SK-MEL-5 (cell line): ENCODE results near the gene CHRFAM7A. TPM values are rescaled to one million over a fixed set of nuclear protein-coding genes. Genes with fewer than 3 reads are reported as not detected.
"Not testable (repeated sequence)": the region's sequence is repeated elsewhere in the genome, so short reads cannot be mapped to it uniquely, and the experiment has no call there.

Source experiments
- DNase-seq: peaks from one replicate; pipeline ENCODE4 v3.0.0-alpha.2; 2016; ENCODE audit warnings: low read depth, low spot score
- in situ Hi-C: cut with HindIII; loops from 2 replicates; pipeline ENCODE4 v1.10.0; 2016; ENCODE audit warnings: low sequenced_read_pairs, high pct_unique_total_duplicates, low pct_unique_long_range_greater_than_20kb
- polyA plus RNA-seq, 2 experiments: library from polyadenylated mRNA; depleted of rRNA; stranded (reverse); fragments of >200 nt; gene quantifications; 2 replicates each; pipeline ENCODE4 v1.2.3, GENCODE V29; 2015
- total RNA-seq: library from RNA; depleted of rRNA; stranded (reverse); fragments of >200 nt; shearing (Covaris generic); gene quantifications from 2 replicates; pipeline ENCODE4 v1.2.3, GENCODE V29; 2014; rRNA removed

CHRFAM7A gene
- total RNA-seq = 0.40 and 1.9 TPM in 2 replicates
- polyA plus RNA-seq (2015; cell fraction: cytosol; rRNA removed) = 1.0 and 1.6 TPM in 2 replicates
- 27.7 and 37.4 TPM in 2 replicates for polyA plus RNA-seq (2015; cell fraction: nucleus; rRNA removed)

GRCh38 chr15:30392766-30393663 lies at the start of gene CHRFAM7A:
Gene CHRFAM7A (minus strand): TSS chr15:30393540. CDS start chr15:30383351, 10,189 bp downstream.
- DNase-seq, in situ Hi-C loops: not testable (repeated sequence)

- DNase-seq, in situ Hi-C loops: not testable (repeated sequence)
Measured at GRCh38 chr15:30438348-30438747, 45.0 kb upstream of the CHRFAM7A start.

GRCh38 chr15:30435878-30436277 lies 42.5 kb upstream of the CHRFAM7A start:
- DNase-seq, in situ Hi-C loops: not testable (repeated sequence)

- DNase-seq, in situ Hi-C loops: not testable (repeated sequence)
Measured at GRCh38 chr15:30420723-30421122, 27.4 kb upstream of the CHRFAM7A start.

- in situ Hi-C loops, DNase-seq: not testable (repeated sequence)
Measured at GRCh38 chr15:30414160-30414559, 20.8 kb upstream of the CHRFAM7A start, which contains the start of gene GOLGA8R. Gene GOLGA8R (minus strand): TSS chr15:30414260. CDS start chr15:30414162, 98 bp downstream.

GRCh38 chr15:30407636-30408035 lies 14.3 kb upstream of the CHRFAM7A start:
- in situ Hi-C loops, DNase-seq: not testable (repeated sequence)

GRCh38 chr15:30398988-30399387 lies 5.6 kb upstream of the CHRFAM7A start:
- DNase-seq, in situ Hi-C loops: not testable (repeated sequence)

- in situ Hi-C loops = not testable (repeated sequence)
Measured at GRCh38 chr15:30393664-30393991, 288 bp upstream of the CHRFAM7A start.

GRCh38 chr15:30386318-30386887 lies 6.9 kb downstream of the CHRFAM7A start:
- DNase-seq, in situ Hi-C loops: not testable (repeated sequence)

More at GRCh38 chr15:30393664-30393991, 288 bp upstream of the CHRFAM7A start:
- not testable (repeated sequence) for DNase-seq

GRCh38 chr15:30377082-30377413 lies 16.3 kb downstream of the CHRFAM7A start:
- DNase-seq, in situ Hi-C loops: not testable (repeated sequence)

- in situ Hi-C loops, DNase-seq: not testable (repeated sequence)
Measured at GRCh38 chr15:30376375-30377081, 16.8 kb downstream of the CHRFAM7A start.

GRCh38 chr15:30375872-30376271 lies 17.5 kb downstream of the CHRFAM7A start:
- in situ Hi-C loops, DNase-seq: not testable (repeated sequence)

GRCh38 chr15:30374862-30375261 lies 18.5 kb downstream of the CHRFAM7A start:
- DNase-seq, in situ Hi-C loops: not testable (repeated sequence)

GRCh38 chr15:30368271-30368670 lies 25.1 kb downstream of the CHRFAM7A start:
- DNase-seq, in situ Hi-C loops: not testable (repeated sequence)

GRCh38 chr15:30367246-30367645 lies 26.1 kb downstream of the CHRFAM7A start:
- in situ Hi-C loops, DNase-seq: not testable (repeated sequence)

GRCh38 chr15:30361404-30361803 lies 31.9 kb downstream of the CHRFAM7A start:
- in situ Hi-C loops, DNase-seq: not testable (repeated sequence)

GRCh38 chr15:30360990-30361389 lies 32.4 kb downstream of the CHRFAM7A start:
- in situ Hi-C loops = not testable (repeated sequence)

GRCh38 chr15:30355043-30355442 lies 38.3 kb downstream of the CHRFAM7A start:
- DNase-seq, in situ Hi-C loops: not testable (repeated sequence)

More at GRCh38 chr15:30360990-30361389, 32.4 kb downstream of the CHRFAM7A start:
- DNase-seq = not testable (repeated sequence)
